Stomach (tissue), 9 donors: ENCODE data around the gene PDE4B. TPM values are rescaled to one million over a fixed set of nuclear protein-coding genes. Genes with fewer than 3 reads are reported as not detected.

Experiments
- DNase-seq, 2 donors: peaks; one replicate each; pipeline versions ENCODE4 v3.0.0 to v3.0.0-alpha.2; 2013 to 2019
- H3K27ac ChIP-seq, 5 donors: fragments of 200-600 bp in 4 of 5; sonication (generic) in 4 of 5; one replicate each; pipeline ENCODE4 v1.5.1; 2013 to 2019; ENCODE audit warnings: mild to moderate bottlenecking in 1 of 5, moderate library complexity in 1 of 5
- H3K27me3 ChIP-seq, 3 donors: fragments of 200-600 bp; sonication (generic); one replicate each; pipeline ENCODE4 v1.5.1; 2017 to 2019; ENCODE audit warnings: mixed run types in 1 of 3
- H3K36me3 ChIP-seq, 4 donors: fragments of 200-600 bp; sonication (generic); 1 replicate in 3 of 4; 2 replicates in 1 of 4; pipeline ENCODE4 v1.5.1; 2016 to 2019
- H3K4me1 ChIP-seq, 4 donors: fragments of 200-600 bp; sonication (generic); one replicate each; pipeline ENCODE4 v1.5.1; 2016 to 2019
- H3K4me3 ChIP-seq, 4 donors: fragments of 200-600 bp; sonication (generic) in 3 of 4; one replicate each; pipeline ENCODE4 v1.5.1; 2016 to 2019; ENCODE audit warnings: mild to moderate bottlenecking in 1 of 4
- H3K9me3 ChIP-seq, 4 donors: fragments of 200-600 bp; sonication (generic); one replicate each; pipeline ENCODE4 v1.5.1; 2016 to 2019
- CTCF ChIP-seq, 7 experiments: fragments of 450-650 bp in 4 of 7; fragments of 200-600 bp in 3 of 7; sonication (generic) in 3 of 7; IDR thresholded peaks; one replicate each; pipeline ENCODE4 v1.5.1; 2016 to 2019; ENCODE audit warnings: antibody characterized with exemption in 7 of 7, control low read depth in 2 of 7, mild to moderate bottlenecking in 1 of 7
- EP300 ChIP-seq: sonication (generic); formaldehyde crosslinking; IDR thresholded peaks from one replicate; pipeline ENCODE4 v1.6.1; 2017; ENCODE audit warnings: antibody characterized with exemption
- POLR2A ChIP-seq, 4 donors: fragments of 450-650 bp; IDR thresholded peaks; one replicate each; pipeline ENCODE4 v1.6.1; 2016; ENCODE audit warnings: antibody characterized with exemption in 4 of 4, control low read depth in 2 of 4, mild to moderate bottlenecking in 1 of 4, moderate library complexity in 1 of 4
- POLR2AphosphoS5 ChIP-seq, 3 donors: sonication (generic); formaldehyde crosslinking; IDR thresholded peaks; one replicate each; pipeline ENCODE4 v1.6.1; 2016; ENCODE audit warnings: antibody characterized with exemption in 3 of 3
- WGBS, 5 donors: extraction: QIAGEN DNeasy Blood & Tissue Kit in 3 of 5; methylation state at CpG; one replicate each; pipeline versions ENCODE4 v1.1.5 to v1.1.7; 2013 to 2018; 5-methylcytosine and 5-hydroxymethylcytosine counted together
- intact Hi-C: fragments of 100-400 bp; cut with DNase I; formaldehyde crosslinking; loops from one replicate; pipeline ENCODE4 v1.15.1; 2023; ENCODE audit warnings: low total_unique reads
- polyA plus RNA-seq, 3 donors: library from polyadenylated mRNA; stranded (reverse); fragments of 200-250 nt; gene quantifications; one replicate each; pipeline ENCODE4 v1.2.3, GENCODE V29; 2013
- total RNA-seq, 5 donors: library from RNA; depleted of rRNA; stranded (reverse); fragments of >200 nt; gene quantifications; one replicate each; pipeline versions ENCODE4 v1.1.0 to v1.2.3, GENCODE V29; 2014 to 2016
- donor health status: healthy with polysubstance abuse.
- donor health status: Bipolar disorder and iron deficiency.
- donor health status: healthy.

PDE4B gene
- total and polyA plus RNA-seq, 8 donors, result 0.45 to 34.3 (median 3.2) TPM

GRCh38 chr1:66337249-66337648 is 544.6 kb downstream of the PDE4B start:
- Histone ChIP-seq H3K27ac (peak overlapping the region in 4 of 5 donors; percentile 53 to 91 (median 84)), H3K4me3 (no peak overlapping the region), H3K4me1 (peaks cover 6 to 37% (median 21%) of the 10 kb centered on the region in 4 donors), H3K9me3 (no peaks in the 10 kb centered on the region), H3K36me3 (no peaks in the 10 kb centered on the region), H3K27me3 (no peaks in the 10 kb centered on the region)
- no peak for DNase-seq
- WGBS, 5 donors, result 71 to 97% (median 85%) methylated on average over 5 of the region's 5 CpGs
- TF ChIP-seq CTCF (IDR thresholded peaks at IDR 0.05) (no peak), POLR2AphosphoS5 (IDR thresholded peaks at IDR 0.05) (no peak), EP300 (no peak), POLR2A (IDR thresholded peaks at IDR 0.05) (no peak)
- intact Hi-C loops, result no loop called here

DNA sequence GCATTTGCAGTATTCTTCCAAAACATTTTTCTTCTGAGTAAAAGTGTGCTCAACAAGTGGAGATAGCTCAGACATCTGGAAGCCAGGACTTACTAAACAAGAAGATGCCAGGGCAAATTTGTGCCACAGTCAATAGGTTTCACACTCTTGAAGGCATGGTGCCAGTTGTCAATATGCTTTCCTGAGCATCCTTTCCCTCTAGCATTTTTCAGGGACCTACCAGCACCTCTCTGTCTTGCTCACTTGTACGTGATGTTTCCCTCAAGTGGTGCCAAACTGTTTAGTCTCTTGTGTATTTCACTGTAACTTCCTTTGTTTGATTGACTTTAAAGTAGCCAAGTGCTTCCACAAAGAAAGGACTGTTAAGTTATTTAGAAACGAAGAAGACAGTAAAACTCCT is 547.2 kb downstream of the PDE4B start:
- Histone ChIP-seq H3K27me3 (no peaks in the 10 kb centered on the region), H3K36me3 (no peaks in the 10 kb centered on the region), H3K9me3 (no peaks in the 10 kb centered on the region), H3K4me1 (peaks cover 0 to 32% (median 9%) of the 10 kb centered on the region in 4 donors), H3K4me3 (no peak overlapping the region), H3K27ac (peak overlapping the region in 1 of 5 donors; percentile 40)
- intact Hi-C loops, result no loop called here
- 41 to 60% (median 52%) methylated on average over 2 of the region's 2 CpGs for WGBS, 5 donors
- TF ChIP-seq CTCF (IDR thresholded peaks at IDR 0.05) (no peak), EP300 (no peak), POLR2A (IDR thresholded peaks at IDR 0.05) (no peak), POLR2AphosphoS5 (IDR thresholded peaks at IDR 0.05) (no peak)
- DNase-seq, result peak in 1 of 2 donors; percentile 29

DNA sequence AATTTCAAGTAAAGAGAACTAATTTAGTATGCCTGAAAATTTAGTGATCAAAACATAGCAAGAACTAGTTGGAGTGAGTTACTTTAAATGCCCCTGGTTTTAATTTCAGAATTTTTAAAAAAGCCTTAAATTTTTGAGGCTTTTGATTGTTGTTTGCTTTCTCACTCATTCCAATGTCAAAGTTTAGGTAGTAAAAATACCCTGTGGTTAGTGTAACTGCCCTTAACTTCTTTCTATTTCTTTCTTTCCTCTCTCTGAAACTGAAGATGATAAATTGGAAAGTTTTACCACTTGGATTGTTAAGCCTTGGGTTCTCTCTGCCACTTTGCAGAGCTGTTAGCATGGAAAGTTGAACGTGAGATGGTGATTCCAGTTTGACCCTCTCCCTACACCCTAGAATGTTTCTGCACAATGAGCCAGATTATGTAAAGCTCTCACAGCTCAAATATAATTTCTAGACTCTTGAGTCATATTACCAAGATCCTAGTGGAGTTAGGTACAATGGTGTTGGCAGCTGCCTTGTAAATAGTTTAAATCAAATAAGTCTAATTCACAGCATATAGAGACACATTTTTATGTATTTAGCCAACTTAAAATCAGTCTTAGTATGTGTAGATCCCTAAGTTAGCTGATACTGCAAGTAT is 548.9 kb downstream of the PDE4B start:
- H3K27ac ChIP-seq, result no peak overlapping the region
- H3K27me3 ChIP-seq, result no peaks in the 10 kb centered on the region
- H3K4me1 ChIP-seq, result peaks cover 0 to 31% (median 6%) of the 10 kb centered on the region in 4 donors
- no peak for DNase-seq
- no peak for TF ChIP-seq POLR2A (IDR thresholded peaks at IDR 0.05)
- no peak for TF ChIP-seq EP300
- TF ChIP-seq POLR2AphosphoS5 (IDR thresholded peaks at IDR 0.05), result no peak
- TF ChIP-seq CTCF (IDR thresholded peaks at IDR 0.05), result no peak
- no peaks in the 10 kb centered on the region for H3K36me3 ChIP-seq
- H3K9me3 ChIP-seq, result no peaks in the 10 kb centered on the region
- H3K4me3 ChIP-seq, result no peak overlapping the region
- WGBS, 5 donors, result 81 to 88% (median 85%) methylated on average over 1 of the region's 1 CpG
- intact Hi-C loops, result no loop called here

DNA sequence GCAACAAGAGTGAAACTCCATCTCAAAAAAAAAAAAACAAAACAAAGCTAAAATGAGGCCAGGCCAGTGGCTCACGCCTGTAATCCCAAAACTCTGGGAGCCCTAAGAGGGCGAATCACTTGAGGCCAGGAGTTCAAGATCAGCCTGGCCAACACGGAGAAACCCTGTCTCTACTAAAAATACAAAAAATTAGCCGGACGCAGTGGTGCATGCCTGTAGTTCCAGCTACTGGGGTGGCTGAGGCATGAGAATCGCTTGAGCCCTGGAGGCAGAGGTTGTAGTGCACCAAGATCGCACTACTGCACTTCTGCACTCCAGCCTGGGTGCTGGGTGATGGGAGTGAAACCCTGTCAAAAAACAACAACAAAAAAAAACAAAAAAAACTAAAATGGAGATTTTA is 550.0 kb downstream of the PDE4B start:
- Histone ChIP-seq H3K4me1 (peaks cover 0 to 20% (median 4%) of the 10 kb centered on the region in 4 donors), H3K27me3 (no peaks in the 10 kb centered on the region), H3K27ac (no peak overlapping the region), H3K9me3 (no peaks in the 10 kb centered on the region), H3K4me3 (no peak overlapping the region), H3K36me3 (no peaks in the 10 kb centered on the region)
- intact Hi-C loops, result no loop called here
- no peak for DNase-seq
- TF ChIP-seq POLR2A (IDR thresholded peaks at IDR 0.05) (no peak), EP300 (no peak), POLR2AphosphoS5 (IDR thresholded peaks at IDR 0.05) (no peak), CTCF (IDR thresholded peaks at IDR 0.05) (no peak)
- 86 to 94% (median 91%) methylated on average over 7 of the region's 7 CpGs for WGBS, 5 donors
